Measurements from ENCODE around the gene TMEM120B. TPM values are rescaled to one million over a fixed set of nuclear protein-coding genes. Genes with fewer than 3 reads are reported as not detected.
A peak's percentile ranks its signal among the peaks of the same experiment; 100 is the strongest.

The TMEM120B gene
- total RNA-seq, 4 donors from 2014 or later: 7.1 to 13.8 (median 8.8) TPM

DNA sequence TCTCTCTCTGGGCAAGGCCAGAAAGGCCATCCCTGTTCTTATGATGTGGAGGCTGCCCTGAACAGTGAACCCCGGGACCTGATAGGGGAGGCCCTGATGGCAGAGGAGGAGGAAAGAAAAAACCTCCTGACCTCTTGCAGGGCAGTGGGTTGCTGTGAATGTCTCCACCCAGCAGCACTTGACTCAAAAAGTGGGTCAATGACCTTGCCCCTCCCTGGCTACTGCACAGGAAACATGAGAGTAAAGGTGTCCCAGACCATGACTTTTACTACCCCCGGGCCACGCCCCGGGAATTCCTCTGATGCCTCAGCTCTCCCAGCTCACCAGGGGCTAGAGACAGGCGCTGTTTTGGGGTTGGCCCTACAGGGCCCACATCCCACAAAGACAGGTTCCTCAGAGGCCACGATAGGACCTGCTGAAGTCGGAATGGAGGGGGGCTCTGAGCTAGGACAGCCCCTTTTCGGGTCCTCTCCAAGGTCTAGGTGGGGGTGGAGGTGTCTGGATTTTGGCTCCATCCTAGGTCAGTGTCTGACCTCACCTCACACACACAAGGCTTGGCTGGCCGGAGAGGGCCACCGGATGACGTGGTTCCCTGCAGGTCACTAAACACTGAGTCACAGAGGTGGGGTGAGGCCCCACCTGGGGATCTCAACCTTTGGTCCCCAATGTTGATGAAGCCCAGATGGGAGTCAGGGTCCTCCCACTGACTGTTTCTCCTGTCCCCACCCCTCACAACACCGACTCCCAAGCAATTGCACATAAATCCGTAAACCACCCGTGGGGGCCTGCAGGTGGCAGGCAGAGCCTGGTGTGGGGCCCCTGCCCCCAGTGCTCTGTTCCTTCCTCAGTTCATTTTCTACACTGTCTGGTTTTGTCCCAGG is 79.4 kb downstream of the TMEM120B start:
- Histone ChIP-seq H3K4me3 (no peak overlapping the region), H3K4me1 (peaks cover 43% of the 10 kb centered on the region), H3K9me3 (no peaks in the 10 kb centered on the region), H3K27me3 (no peaks in the 10 kb centered on the region), H3K27ac (no peak overlapping the region), H3K36me3 (peaks cover 5% of the 10 kb centered on the region)
- WGBS: 90% methylated on average over 12 of the region's 14 CpGs
- DNase-seq (ENCODE audit: low spot score in 2 of 2): peak in 1 of 2 donors; percentile 55
- TF ChIP-seq POLR2AphosphoS5 (IDR thresholded peaks at IDR 0.05): no peak
- no peak for TF ChIP-seq EP300 (IDR thresholded peaks at IDR 0.05)
- no peak for TF ChIP-seq POLR2A (IDR thresholded peaks at IDR 0.05)

DNA sequence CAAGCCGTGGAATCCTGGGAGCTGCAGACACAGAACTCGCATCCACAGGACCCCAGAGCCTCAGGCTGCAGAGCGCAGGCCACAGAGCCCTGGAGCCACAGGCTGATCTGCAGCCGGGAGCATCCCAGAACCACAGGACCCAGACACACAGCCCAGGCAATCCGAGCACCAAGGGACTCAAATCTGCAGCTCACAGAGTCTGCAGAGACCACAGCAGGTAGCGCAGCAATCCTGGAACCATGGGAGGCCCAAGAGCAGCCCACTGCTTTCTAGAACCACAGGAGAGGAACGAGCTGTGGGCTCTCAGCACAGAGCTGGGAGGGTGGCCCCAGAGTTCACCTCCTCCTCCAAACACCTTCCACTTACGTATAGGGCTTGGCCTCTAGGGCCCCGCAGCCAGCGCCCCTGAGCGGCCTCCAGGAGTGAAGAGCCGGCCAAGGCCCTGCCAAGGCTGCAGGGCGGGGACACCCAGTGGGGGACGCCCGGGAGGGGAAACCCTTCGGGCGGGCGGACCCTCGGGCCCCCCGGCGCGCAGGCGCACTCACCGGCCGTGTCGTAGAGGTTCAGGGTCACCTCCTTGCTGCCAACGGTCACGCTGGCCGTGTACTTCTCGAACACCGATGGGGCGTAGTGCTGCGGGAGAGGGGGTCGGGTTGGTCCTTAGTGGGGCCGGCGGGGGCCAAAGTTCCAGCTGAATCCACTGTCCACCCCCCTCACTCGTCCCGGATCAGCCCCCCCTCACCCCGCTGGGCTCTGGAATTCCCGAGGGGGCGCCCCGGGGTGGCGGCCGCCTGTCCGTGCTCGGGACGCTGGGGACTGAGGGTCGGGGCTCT is 80.3 kb downstream of the TMEM120B start:
- Histone ChIP-seq H3K4me3 (peak overlapping the region; percentile 61), H3K4me1 (peaks cover 52% of the 10 kb centered on the region), H3K27me3 (no peaks in the 10 kb centered on the region), H3K9me3 (no peaks in the 10 kb centered on the region), H3K36me3 (peaks cover 5% of the 10 kb centered on the region), H3K27ac (peak overlapping the region; percentile 25)
- DNase-seq (ENCODE audit: low spot score in 2 of 2): no peak
- TF ChIP-seq EP300 (IDR thresholded peaks at IDR 0.05) (no peak), POLR2AphosphoS5 (IDR thresholded peaks at IDR 0.05) (no peak), POLR2A (IDR thresholded peaks at IDR 0.05) (no peak)
- TF ChIP-seq, protein P1, sequence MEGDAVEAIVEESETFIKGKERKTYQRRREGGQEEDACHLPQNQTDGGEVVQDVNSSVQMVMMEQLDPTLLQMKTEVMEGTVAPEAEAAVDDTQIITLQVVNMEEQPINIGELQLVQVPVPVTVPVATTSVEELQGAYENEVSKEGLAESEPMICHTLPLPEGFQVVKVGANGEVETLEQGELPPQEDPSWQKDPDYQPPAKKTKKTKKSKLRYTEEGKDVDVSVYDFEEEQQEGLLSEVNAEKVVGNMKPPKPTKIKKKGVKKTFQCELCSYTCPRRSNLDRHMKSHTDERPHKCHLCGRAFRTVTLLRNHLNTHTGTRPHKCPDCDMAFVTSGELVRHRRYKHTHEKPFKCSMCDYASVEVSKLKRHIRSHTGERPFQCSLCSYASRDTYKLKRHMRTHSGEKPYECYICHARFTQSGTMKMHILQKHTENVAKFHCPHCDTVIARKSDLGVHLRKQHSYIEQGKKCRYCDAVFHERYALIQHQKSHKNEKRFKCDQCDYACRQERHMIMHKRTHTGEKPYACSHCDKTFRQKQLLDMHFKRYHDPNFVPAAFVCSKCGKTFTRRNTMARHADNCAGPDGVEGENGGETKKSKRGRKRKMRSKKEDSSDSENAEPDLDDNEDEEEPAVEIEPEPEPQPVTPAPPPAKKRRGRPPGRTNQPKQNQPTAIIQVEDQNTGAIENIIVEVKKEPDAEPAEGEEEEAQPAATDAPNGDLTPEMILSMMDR (IDR thresholded peaks at IDR 0.05): no peak
- WGBS: 67% methylated on average over 6 of the region's 48 CpGs

DNA sequence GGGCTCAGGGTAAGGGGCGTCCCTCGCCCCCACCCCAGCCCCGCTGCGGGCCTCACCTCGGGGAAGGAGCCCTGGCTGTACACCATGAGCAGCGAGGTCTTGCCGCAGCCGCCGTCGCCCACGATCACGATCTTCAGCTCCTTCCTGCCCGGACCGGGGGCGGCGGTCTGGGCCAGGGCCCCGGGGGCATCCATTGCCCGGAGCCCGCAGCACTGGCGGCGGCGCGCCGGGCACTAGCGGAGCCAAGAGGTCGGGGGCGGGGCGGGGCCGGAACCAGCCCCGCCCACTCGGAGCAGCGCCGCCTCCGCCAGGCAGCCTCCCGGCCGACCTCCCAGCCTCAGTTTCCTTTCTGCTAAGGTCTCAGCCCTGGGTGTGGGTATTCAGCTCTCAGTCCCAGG is 80.9 kb downstream of the TMEM120B start, which contains the start of gene RHOF:
TSS of gene RHOF (minus strand) at position 249 of the 398 bp plus-strand sequence. CDS start at position 194, 55 bp downstream.
- peaks cover 5% of the 10 kb centered on the region for H3K36me3 ChIP-seq
- WGBS: 0% methylated on average over 5 of the region's 36 CpGs
- DNase-seq (ENCODE audit: low spot score in 2 of 2): no peak
- no peaks in the 10 kb centered on the region for H3K27me3 ChIP-seq
- peak within 1 kb of the TSS; percentile 57 for H3K27ac ChIP-seq
- no peaks in the 10 kb centered on the region for H3K9me3 ChIP-seq
- TF ChIP-seq EP300 (IDR thresholded peaks at IDR 0.05) (no peak), POLR2A (IDR thresholded peaks at IDR 0.05) (no peak), POLR2AphosphoS5 (IDR thresholded peaks at IDR 0.05) (no peak)
- TF ChIP-seq, protein P1 (IDR thresholded peaks at IDR 0.05): no peak
- peaks cover 58% of the 10 kb centered on the region for H3K4me1 ChIP-seq
- peak within 1 kb of the TSS; percentile 61 for H3K4me3 ChIP-seq

DNA sequence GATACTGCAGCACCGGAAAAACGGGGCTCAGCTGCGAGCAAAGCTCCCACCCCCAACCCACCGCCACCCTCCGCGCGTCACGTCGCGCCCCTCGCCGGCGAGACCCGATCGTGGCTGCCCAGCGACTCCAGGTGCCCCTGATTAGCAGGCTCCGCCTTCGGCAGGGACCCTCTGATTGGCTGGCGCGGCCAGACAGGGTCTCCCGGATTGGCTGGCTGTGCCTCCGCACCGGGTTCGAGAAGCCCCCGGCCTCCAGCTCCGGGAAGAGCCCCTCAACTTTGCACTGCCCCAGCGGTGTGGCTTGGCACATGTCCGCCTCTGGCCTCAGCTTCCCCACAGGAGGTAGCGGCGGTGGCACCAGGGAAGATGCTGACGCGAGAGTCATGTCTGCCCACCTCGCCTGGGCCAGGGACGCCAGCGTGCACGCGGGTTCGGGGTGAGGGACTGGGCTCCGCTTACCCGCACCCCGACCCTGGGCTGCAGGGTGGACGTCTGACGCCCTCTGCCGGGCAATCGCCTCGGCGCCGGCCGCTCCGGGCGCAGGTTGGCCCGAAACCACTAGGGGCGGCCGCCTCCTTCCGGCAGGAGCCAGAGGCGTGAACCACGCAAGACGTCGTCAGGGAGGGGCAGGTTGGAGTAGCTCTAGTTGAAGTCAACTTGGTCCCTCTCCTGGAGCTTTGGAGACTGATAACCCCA is 81.4 kb downstream of the TMEM120B start:
- no peaks in the 10 kb centered on the region for H3K27me3 ChIP-seq
- TF ChIP-seq POLR2A (IDR thresholded peaks at IDR 0.05) (no peak), POLR2AphosphoS5 (IDR thresholded peaks at IDR 0.05) (peak; percentile 20 to 84 (median 62)), EP300 (IDR thresholded peaks at IDR 0.05) (no peak)
- TF ChIP-seq, protein P1 (IDR thresholded peaks at IDR 0.05): peak; percentile 100
- peak overlapping the region; percentile 57 for H3K27ac ChIP-seq
- peaks cover 5% of the 10 kb centered on the region for H3K36me3 ChIP-seq
- peak overlapping the region; percentile 61 for H3K4me3 ChIP-seq
- DNase-seq (ENCODE audit: low spot score in 2 of 2): peak; percentile 92 to 94
- peaks cover 64% of the 10 kb centered on the region for H3K4me1 ChIP-seq
- under 1% methylated on average over 22 of the region's 59 CpGs for WGBS
- H3K9me3 ChIP-seq: no peaks in the 10 kb centered on the region

DNA sequence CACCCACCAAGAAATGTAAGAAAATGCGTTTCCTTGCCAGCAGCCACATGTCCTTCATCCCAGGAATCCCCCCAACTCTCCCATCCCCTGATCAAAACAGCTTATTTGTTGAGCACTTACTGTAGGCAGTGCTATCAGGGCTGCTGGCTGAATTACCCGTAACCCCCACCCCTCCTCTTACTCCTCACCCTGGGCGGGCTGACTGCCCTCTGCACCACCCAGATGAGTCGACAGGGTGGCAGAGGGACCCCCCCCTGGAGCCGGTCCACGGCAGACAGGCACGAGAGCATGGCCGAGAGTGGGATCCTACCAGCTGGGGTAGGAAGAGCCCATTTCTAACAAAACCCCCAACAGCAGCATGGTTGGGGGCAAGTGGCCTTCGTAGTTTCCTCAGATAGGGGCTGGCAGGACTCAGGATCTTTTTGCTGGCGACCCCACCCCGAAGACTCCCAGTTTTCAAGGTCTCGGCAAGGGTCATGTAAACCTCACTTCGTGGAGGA is 82.0 kb downstream of the TMEM120B start:
- peak overlapping the region; percentile 57 for H3K27ac ChIP-seq
- TF ChIP-seq POLR2A (IDR thresholded peaks at IDR 0.05): no peak
- no peak for TF ChIP-seq POLR2AphosphoS5 (IDR thresholded peaks at IDR 0.05)
- TF ChIP-seq, protein P1 (IDR thresholded peaks at IDR 0.05): no peak
- TF ChIP-seq EP300 (IDR thresholded peaks at IDR 0.05): no peak
- peak overlapping the region; percentile 61 for H3K4me3 ChIP-seq
- H3K36me3 ChIP-seq: peaks cover 5% of the 10 kb centered on the region
- H3K9me3 ChIP-seq: no peaks in the 10 kb centered on the region
- DNase-seq (ENCODE audit: low spot score in 2 of 2): peak in 1 of 2 donors; percentile 77
- no peaks in the 10 kb centered on the region for H3K27me3 ChIP-seq
- peaks cover 68% of the 10 kb centered on the region for H3K4me1 ChIP-seq
- WGBS: 5% methylated on average over 5 of the region's 13 CpGs

Data from suprapubic skin (tissue), 4 donors.